ENCODE data around the gene LTO1. TPM values are rescaled to one million over a fixed set of nuclear protein-coding genes. Genes with fewer than 3 reads are reported as not detected.

Gene LTO1
- total and polyA plus RNA-seq, 4 donors: 12.4 to 27.5 (median 19.4) TPM

DNA sequence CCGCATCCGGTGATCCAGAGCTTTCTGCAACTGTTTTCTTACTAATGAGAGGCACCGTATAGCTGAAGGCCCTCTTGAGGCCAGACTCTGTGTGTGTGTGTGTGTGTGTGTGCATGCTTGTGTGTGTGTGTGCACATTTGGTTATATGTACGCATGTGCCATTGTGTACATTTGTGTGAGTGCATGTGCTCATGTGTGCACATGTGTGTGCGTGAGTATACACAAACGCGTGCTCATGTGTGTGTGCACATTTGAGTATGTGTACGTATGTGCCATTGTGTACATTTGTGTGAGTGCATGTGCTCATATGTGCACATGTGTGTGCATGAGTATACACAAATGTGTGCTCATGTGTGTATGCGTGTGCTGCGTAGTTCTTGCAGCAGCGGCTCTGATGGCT is 40.9 kb upstream of the LTO1 start:
- Histone ChIP-seq H3K9ac (ENCODE audit: insufficient read depth in 1 of 2, low read length in 2 of 2) (no peak overlapping the region), H3K9me3 (ENCODE audit: control insufficient read depth in 4 of 4, insufficient read depth in 3 of 4, low read length in 3 of 4) (peaks cover 0 to 4% (median 0%) of the 10 kb centered on the region in 4 donors), H3K27me3 (ENCODE audit: control insufficient read depth in 3 of 3, insufficient read depth in 3 of 3, low read length in 2 of 3) (peaks cover 0 to 46% (median 14%) of the 10 kb centered on the region in 3 donors), H3K36me3 (ENCODE audit: control insufficient read depth in 4 of 4, insufficient read depth in 4 of 4, low read length in 4 of 4) (no peaks in the 10 kb centered on the region), H3K4me3 (no peak overlapping the region), H3K27ac (ENCODE audit: low read depth in 1 of 2, low read length in 1 of 2) (no peak overlapping the region), H3K4me1 (ENCODE audit: control insufficient read depth in 5 of 5, insufficient read depth in 5 of 5, low read length in 5 of 5) (peaks cover 0 to 4% (median 0%) of the 10 kb centered on the region in 5 donors)
- TF ChIP-seq, protein P1, sequence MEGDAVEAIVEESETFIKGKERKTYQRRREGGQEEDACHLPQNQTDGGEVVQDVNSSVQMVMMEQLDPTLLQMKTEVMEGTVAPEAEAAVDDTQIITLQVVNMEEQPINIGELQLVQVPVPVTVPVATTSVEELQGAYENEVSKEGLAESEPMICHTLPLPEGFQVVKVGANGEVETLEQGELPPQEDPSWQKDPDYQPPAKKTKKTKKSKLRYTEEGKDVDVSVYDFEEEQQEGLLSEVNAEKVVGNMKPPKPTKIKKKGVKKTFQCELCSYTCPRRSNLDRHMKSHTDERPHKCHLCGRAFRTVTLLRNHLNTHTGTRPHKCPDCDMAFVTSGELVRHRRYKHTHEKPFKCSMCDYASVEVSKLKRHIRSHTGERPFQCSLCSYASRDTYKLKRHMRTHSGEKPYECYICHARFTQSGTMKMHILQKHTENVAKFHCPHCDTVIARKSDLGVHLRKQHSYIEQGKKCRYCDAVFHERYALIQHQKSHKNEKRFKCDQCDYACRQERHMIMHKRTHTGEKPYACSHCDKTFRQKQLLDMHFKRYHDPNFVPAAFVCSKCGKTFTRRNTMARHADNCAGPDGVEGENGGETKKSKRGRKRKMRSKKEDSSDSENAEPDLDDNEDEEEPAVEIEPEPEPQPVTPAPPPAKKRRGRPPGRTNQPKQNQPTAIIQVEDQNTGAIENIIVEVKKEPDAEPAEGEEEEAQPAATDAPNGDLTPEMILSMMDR (IDR thresholded peaks at IDR 0.05; ENCODE audit: control extremely low read depth, extremely low read depth): no peak
- DNase-seq: no peak
- WGBS, 2 donors: 78 to 86% methylated on average over 11 of the region's 11 CpGs
- ATAC-seq (ENCODE audit: insufficient read depth, low FRiP score): no peak

DNA sequence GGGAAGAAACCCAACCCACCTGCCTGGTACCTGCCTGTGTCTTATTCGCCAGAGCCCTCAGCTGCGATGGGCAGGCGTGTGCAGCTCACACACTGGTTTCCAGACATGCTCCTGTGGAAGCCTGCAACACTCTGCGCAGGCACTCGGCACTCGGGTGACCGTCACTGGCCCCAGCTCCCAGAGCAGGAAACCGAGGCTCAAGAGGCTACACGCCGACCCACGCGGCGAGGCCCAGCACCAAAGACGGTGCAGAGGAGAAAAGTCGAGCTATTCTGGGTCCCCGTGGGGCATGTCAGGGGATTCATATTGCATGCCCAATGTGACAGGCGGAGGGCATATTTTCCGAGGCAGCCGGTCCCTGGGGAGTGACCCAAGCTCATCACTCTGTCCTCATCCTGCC is 40.3 kb upstream of the LTO1 start:
- ATAC-seq (ENCODE audit: insufficient read depth, low FRiP score) (no peak), DNase-seq (no peak)
- Histone ChIP-seq H3K9me3 (ENCODE audit: control insufficient read depth in 4 of 4, insufficient read depth in 3 of 4, low read length in 3 of 4) (peaks cover 0 to 4% (median 0%) of the 10 kb centered on the region in 4 donors), H3K27ac (ENCODE audit: low read depth in 1 of 2, low read length in 1 of 2) (no peak overlapping the region), H3K9ac (ENCODE audit: insufficient read depth in 1 of 2, low read length in 2 of 2) (no peak overlapping the region), H3K27me3 (ENCODE audit: control insufficient read depth in 3 of 3, insufficient read depth in 3 of 3, low read length in 2 of 3) (peaks cover 0 to 42% (median 14%) of the 10 kb centered on the region in 3 donors), H3K4me1 (ENCODE audit: control insufficient read depth in 5 of 5, insufficient read depth in 5 of 5, low read length in 5 of 5) (peaks cover 0 to 4% (median 0%) of the 10 kb centered on the region in 5 donors), H3K36me3 (ENCODE audit: control insufficient read depth in 4 of 4, insufficient read depth in 4 of 4, low read length in 4 of 4) (no peaks in the 10 kb centered on the region), H3K4me3 (no peak overlapping the region)
- TF ChIP-seq, protein P1 (IDR thresholded peaks at IDR 0.05; ENCODE audit: control extremely low read depth, extremely low read depth): no peak
- WGBS, 2 donors: 86 to 88% methylated on average over 19 of the region's 19 CpGs

DNA sequence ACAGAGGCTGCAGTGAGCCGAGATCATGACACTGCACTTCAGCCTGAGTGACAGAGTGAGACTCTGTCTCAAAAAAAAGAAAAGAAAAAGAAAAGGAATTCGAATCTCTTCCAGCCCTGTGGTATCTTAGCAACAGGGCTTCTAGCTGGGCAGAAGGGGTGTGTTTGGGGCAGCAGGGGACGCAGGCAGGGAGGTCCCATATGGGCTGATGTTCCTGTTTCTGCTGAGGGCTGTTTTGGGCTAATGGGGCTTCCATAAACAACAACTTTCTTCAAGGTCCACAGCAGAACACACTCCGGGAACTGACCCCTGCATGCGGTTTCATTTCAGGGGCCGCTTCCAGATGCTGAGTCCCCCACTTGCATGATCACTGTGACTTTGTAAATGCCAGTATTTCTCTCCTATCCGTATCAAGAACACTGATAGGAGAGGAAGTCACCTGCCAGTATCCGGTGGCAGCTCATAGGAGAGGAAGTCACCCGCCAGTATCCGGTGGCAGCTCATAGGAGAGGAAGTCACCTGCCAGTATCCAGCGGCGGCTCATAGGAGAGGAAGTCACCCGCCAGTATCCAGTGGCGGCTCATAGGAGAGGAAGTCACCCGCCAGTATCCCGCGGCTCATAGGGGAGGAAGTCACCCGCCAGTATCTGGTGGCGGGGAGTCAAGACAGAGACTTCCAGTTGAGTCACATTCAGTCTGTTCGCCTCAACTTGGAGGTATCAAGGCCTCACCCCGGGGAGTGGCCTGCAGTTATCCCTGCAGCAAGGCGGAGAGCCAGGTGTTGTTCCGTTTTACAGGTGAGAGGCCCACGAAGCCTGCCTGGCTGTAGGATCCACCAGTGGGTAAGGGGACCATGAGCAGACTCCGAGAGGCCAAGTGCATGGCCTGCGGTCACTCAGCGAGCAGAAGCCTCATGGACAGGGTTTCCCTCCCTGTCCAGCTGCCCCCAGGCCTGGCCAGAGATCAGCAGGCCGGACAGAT is 37.0 kb upstream of the LTO1 start:
- no peak for ATAC-seq (ENCODE audit: insufficient read depth, low FRiP score)
- H3K36me3 ChIP-seq (ENCODE audit: control insufficient read depth in 4 of 4, insufficient read depth in 4 of 4, low read length in 4 of 4): no peaks in the 10 kb centered on the region
- no peak overlapping the region for H3K9ac ChIP-seq (ENCODE audit: insufficient read depth in 1 of 2, low read length in 2 of 2)
- TF ChIP-seq, protein P1 (IDR thresholded peaks at IDR 0.05; ENCODE audit: control extremely low read depth, extremely low read depth): no peak
- H3K4me1 ChIP-seq (ENCODE audit: control insufficient read depth in 5 of 5, insufficient read depth in 5 of 5, low read length in 5 of 5): peaks cover 0 to 4% (median 1%) of the 10 kb centered on the region in 5 donors
- H3K27me3 ChIP-seq (ENCODE audit: control insufficient read depth in 3 of 3, insufficient read depth in 3 of 3, low read length in 2 of 3): peaks cover 0 to 25% (median 4%) of the 10 kb centered on the region in 3 donors
- peaks cover 0 to 4% (median 0%) of the 10 kb centered on the region in 4 donors for H3K9me3 ChIP-seq (ENCODE audit: control insufficient read depth in 4 of 4, insufficient read depth in 3 of 4, low read length in 3 of 4)
- no peak overlapping the region for H3K27ac ChIP-seq (ENCODE audit: low read depth in 1 of 2, low read length in 1 of 2)
- H3K4me3 ChIP-seq: no peak overlapping the region
- DNase-seq: no peak
- 39 to 50% methylated on average over 28 of the region's 28 CpGs for WGBS, 2 donors
